NCI-H128 (cell line): Measurements from ENCODE around the gene GASK1A.

Experiments
- DNase-seq: peaks from one replicate; lab custom pipeline; 2025; ENCODE audit not compliant: unreplicated experiment; lab: John Stamatoyannopoulos, UW

GASK1A gene

DNA sequence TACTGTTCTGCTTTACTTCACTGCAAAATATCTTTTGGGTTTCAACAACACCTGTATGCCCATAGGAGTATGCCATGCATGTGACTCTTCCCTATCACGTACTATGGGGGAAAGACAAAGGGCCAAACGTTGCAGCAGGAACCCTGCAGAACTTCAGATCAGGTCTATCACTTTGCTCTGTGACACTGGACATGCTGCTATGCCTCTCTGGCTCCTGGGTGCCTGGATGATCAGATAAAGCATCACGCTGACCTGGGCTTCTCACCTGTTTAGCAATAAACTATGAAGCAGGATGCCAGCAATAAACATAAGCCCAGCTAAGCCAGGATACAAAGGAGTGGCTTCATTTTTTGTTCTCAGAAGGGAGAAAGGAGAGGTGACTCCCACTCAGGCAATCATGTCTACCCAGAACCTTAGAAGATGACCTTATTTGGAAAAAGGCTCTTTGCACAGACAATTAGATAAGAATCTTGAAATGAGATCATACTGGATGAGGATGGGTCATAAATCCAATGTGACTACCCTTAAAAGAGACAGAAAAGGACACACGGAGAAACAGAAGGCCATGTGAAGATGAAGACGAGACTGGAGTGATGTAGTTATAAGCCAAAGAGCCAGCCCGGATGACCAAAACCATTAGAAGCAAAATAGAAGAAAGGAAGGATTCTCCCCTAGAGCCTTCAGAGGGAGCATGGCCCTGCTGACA, 107.5 kb downstream of the GASK1A start:
- no peak for DNase-seq

DNA sequence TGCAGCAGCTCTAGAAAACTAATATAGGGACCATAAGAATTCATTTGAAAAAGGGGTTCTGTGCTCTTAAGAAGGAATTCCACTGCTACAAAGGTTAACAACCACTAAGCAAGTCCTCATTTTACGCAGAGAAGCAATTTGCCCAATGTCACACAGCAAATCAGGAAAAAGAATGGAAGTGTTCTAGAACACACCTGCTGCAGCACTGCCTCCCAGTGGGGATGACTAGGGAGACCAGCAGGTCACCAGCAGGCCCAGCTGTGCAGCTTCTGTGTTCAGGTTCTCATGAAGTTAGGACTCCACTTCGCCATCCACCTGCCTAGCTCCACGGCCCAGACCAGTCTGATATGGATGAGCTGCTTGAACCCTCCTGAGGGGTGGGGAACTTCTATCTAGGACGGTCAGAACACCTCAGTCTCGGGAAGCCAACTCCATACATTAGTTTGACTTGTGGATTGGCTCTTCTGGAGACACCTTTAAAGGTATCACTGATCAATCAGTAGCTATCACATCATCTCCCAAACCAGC, 108.2 kb downstream of the GASK1A start:
- no peak for DNase-seq

GRCh38 chr3:43089081-43089480, 110.0 kb downstream of the GASK1A start:
- DNase-seq, result no peak

DNA sequence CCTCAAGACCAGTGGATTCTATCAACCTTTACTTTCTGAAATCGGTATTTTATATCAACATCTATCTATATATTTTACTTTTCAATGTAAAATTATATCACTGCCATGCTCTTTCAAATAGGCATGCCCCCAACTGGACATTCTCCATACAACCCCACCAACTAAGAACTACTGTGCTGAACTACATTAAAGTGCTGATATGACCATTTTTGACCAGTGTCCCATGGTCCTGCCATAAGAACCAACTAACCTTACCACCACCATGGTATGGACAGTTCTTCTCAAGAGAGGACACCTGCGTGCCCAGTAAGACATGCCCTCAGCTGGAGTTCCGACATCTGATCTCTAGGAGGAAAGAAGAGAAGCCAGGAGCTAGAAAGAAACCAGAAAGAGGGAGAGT, 111.1 kb downstream of the GASK1A start:
- no peak for DNase-seq

DNA sequence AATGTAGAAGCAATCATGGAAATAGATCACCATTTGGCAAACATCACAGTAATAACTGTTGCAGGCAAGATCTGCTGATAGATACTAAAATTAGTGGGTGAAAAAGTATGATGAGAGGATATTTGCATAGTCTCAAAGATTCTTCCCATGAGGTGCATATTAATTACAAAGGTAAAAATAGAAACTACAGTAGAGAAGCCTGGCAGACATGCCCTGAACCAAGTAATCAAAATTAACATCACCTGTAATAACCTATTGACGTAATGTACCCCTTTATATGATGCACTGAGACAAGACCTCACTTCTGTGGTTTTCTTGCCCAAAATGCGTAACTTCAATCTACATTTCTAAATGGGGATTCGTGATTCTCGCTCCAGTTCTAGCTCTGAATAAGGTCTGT, 112.4 kb downstream of the GASK1A start:
- DNase-seq, result no peak

DNA sequence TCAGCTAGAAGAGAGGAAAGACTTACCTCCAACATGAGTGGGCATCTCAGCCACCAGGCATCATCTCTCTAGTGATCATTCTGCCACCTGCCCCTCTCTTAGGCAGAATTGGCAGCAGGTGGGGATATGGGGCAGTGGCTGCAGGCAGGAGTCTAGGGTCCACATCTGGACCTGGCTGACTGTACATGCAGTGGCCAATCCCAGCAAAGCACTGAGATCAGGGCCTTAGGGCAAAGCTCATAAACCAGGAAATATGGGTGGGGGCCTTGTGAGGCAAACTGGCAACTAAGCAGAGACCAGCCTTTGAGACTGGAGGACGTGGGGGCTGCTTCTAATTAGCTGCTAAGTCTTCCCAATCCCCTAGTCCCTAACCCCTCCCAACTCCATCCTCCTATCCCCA, 113.9 kb downstream of the GASK1A start:
- DNase-seq, result no peak

DNA sequence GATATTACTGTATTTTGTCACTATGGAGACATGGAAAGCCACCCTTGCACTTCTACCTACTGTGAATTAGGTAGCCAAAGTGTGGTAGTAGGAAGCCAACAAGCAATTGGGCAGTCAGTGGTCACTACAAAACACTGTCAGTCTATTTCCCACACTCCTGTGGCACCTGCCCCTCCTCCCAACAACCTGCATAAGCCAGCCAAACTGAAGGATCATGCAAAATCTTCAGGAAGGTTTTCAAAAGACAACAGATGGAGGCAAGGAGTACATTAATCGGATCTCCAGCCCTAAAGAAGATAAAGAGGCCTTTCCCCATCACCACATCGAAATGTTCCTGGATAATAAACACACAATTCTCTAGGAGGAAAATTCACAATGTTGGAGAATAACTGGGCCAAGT, 114.9 kb downstream of the GASK1A start:
- no peak for DNase-seq

DNA sequence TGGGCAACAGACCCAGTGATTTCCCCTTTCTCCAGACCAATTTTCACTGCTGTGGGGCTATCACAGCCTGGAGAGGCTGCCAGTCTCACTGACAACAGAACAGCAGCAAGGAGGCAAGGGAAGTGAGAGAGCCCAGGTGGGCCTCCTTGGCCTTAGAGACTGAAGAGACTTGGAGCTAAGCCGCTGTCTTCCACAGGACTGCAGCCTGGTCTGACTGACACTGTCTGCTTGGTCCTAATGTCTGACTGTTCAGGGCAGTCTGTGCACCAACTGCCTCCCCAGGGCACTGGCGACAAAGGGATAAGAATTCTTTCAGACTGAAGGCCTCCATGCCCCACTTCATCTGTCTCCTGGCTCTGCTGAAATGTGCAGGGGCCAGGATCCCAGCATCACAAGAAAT, 115.3 kb downstream of the GASK1A start:
- no peak for DNase-seq

GRCh38 chr3:43094851-43095250, 115.7 kb downstream of the GASK1A start:
- no peak for DNase-seq

- DNase-seq, result no peak
Observed at GRCh38 chr3:43095370-43095769, 116.3 kb downstream of the GASK1A start.

DNA sequence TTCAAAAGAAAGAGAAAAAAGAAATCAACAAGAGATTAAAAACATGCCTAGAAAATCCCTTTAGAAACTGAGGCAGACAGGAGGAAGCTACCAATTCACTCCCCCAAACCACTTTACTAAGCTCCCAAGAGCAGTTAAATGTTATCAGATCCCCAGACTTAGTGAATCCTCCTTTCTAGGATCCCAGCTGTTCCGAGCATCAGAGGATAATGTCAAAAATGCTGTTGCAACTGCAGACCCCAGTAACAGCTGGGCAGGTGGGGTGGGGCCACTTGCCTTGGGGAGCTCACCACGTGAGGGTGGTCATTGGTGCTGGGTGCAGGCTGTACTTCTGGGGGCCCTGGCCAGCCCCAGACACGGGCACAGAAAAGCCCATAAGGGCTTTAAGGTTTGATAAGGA, 117.7 kb downstream of the GASK1A start:
- no peak for DNase-seq

DNA sequence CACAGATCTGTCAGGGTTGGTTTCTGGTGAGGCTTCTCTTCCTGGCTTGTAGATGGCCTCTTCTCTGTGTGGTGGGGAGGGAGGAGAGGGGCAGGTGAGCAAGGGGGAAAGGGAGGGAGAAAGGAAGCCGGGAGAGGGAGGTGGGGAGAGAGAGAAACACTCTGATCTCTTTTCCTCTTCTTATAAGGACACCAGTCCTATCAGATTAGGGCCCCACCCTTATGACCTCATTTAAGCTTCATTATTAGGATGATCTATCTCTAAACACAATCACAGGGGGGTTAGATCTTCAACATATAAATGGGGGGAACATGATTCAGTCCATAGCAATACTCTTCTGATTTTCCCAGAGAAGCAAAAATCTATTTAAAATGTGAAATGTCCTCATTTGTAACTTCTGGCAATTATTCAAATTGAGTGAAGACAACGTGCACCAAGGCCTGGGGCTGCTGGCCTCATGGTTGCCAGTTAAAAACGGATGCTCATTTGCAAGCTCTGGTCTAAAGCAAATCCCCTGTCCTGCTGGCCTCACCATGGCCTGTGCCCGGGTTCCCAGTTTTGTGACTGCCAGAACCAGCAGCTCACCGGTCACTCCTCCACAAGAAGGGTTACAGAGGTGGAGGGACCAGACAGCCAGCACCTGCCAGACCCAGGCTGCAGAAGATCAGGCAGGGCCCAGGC, 118.4 kb downstream of the GASK1A start:
- no peak for DNase-seq

- DNase-seq, result no peak
Observed at GRCh38 chr3:43098761-43099160, 119.7 kb downstream of the GASK1A start.

DNA sequence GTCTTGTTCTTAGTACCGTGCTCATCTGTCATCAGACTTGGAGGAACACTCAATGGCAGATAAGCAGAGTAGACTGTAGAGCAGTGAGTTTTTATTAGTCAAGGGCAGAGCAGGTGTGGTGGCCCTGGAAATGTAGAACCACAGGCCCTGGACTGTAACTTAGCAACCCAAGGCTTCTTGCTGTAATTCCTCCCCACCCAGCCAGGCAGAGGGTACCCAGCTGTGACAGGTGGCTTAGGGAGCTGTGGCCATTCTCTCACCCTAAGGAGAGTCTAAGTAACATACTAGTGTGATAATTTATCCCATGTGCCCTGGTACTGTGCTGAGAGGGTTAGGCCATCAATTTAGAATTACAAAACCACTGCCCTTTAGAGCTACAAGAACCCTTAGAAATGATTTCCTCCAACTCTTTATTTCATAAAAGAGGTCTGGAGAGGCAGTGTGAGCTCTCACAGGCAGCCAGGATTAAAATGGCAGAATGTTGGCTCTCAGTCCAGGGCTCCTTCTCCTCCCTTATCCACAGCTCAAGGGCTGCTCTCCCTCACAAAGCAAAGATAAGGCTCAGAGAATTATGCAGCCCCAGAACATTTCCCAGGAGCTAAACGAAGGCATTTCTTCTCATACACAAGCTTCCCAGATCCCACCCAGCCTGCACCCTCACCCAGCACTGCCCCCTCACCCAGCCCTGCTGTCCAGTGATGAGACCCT, 123.8 kb downstream of the GASK1A start:
- DNase-seq, result no peak

- no peak for DNase-seq
Observed at GRCh38 chr3:43104039-43104438, 124.9 kb downstream of the GASK1A start.

DNA sequence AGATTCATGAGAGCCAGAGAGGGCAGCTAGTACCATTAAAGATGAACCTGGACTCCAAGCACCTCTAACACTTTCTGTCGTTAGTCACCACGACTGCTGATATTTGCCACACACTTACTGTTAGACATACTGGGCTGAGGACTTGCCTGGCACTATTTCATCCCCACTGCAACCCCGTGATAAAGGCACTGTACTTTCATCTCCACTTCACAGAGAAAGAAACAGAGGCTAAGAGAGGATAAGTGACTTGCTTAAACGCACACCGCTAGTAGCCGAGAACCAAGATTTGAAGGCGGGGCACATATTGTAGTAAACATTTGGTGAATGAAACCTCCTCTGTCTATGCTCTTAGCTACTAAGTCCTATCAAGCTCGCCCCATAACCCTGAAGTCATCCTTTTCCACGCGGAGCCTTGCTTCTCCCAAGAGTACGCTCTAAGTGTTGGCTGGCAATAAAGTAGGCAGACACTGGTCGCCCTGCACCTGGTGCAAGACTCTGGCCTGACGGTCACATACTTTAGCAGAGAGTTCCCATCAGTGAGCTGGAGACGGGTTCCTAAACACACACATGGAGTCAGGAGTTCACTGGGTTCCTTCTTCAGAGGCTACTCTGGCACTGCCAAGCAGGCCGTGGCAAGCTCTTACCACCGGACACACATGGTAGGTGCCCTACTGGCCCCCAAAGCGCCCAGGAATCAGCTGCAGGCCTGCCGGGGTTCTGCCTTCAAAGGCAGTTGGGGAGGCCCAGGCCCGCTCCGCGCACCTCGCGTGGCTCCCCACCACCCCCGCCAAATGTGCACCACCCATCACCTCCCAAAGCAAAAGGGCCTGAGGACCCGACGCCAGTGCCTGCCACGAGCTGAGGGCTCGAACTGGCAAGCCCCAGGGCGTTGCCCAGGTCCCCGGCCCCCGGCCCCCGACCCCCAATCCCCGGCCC, 125.8 kb downstream of the GASK1A start:
- DNase-seq, result no peak

- peak; percentile 60 for DNase-seq
Observed at GRCh38 chr3:43105596-43106292, 126.6 kb downstream of the GASK1A start, which contains the start of gene POMGNT2. POMGNT2 (minus strand) TSS chr3:43106079; CDS start chr3:43081431, 24,648 bp downstream.

DNA sequence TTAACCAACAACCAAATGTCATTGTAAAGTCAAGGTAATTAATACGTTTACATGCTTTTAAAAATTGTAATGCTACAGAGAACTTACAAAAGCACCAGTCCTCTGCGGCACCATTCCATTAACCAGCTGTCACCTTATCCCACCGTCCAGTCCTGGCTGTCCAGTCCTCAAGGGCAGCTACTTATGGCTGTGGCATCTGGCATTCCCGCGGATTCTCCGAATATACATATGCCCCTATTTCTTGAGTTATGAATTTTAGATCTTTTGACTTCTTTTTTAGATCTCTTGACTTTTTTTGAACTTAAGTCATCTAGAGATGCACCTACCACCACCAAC, 127.2 kb downstream of the GASK1A start:
- no peak for DNase-seq
